Cortex of kidney (tissue), 1 donor: Measurements from ENCODE around the gene UCP3.

Experiments used
- DNase-seq: peaks from one replicate; lab custom pipeline; 2025; lab: John Stamatoyannopoulos, UW

Gene UCP3

DNA sequence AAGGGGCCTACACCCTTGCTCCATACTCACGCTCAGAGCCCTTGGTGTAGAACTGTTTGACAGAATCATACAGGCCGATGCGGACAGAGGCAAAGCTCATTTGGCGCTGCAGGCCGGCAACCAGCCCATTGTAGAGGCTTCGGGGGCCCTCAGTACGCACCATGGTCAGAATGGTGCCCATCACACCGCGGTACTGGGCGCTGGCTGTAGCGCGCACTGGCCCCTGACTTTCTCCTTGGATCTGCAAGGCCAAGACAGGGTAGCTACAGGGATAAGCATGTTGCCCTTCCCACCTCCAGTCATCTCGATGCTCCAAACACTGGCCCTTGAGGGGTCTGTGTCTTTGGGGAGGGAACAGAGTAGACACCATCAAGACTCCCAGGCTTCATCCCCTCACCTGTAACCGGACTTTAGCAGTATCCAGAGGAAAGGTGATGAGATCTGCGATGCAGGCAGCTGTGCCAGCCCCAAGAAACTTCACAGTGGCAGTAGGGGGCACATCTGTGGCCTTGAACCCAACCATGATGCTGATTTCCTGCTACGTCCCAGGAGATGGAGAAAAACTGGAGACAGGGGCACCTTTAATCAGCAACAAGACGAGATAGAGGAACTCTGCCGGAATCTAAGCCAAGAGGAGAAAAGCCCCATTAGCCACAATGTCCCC, 30.9 kb downstream of the UCP3 start:
- DNase-seq: no peak

DNA sequence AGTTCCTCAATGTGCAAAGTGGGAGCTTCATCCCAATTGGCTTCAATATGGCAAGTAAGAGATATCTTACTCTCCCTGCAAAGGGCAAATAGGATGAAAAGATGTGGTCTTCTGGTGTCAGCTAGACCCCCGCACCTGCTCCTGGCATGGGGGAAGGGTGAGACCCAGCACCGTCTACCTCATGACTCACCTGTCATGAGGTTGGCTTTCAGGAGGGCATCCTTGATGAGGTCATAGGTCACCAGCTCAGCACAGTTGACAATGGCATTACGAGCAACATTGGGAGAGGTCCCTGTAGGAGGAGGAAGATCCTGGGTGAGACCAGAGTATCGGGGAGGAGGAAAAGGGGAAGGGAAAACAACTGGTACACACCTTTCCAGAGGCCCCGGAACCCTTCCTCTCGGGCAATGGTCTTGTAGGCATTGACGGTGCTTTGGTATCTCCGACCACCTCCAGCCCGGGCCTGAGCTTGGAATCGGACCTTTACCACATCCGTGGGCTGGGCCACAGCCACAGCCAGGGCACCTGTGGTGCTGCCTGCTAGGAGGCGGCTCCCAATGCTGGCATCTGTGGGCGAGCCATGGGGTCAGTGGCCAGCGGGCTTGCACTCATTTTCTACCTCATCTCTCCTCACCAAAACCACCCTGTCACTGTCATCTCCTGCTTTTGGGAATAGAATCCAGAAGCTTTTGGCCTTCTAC, 32.3 kb downstream of the UCP3 start:
- no peak for DNase-seq

DNA sequence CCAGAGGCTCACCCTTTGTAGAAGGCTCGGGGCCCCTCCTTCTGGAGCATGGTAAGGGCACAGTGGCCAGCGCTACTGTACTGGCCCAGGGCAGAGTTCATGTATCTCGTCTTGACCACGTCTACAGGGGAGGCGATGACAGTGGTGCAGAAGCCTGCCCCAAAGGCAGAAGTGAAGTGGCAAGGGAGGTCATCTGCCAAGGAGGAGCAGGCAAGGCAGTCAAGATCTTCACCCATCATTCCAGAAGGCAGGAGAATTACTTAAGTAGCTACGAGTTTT, 33.5 kb downstream of the UCP3 start:
- no peak for DNase-seq

DNA sequence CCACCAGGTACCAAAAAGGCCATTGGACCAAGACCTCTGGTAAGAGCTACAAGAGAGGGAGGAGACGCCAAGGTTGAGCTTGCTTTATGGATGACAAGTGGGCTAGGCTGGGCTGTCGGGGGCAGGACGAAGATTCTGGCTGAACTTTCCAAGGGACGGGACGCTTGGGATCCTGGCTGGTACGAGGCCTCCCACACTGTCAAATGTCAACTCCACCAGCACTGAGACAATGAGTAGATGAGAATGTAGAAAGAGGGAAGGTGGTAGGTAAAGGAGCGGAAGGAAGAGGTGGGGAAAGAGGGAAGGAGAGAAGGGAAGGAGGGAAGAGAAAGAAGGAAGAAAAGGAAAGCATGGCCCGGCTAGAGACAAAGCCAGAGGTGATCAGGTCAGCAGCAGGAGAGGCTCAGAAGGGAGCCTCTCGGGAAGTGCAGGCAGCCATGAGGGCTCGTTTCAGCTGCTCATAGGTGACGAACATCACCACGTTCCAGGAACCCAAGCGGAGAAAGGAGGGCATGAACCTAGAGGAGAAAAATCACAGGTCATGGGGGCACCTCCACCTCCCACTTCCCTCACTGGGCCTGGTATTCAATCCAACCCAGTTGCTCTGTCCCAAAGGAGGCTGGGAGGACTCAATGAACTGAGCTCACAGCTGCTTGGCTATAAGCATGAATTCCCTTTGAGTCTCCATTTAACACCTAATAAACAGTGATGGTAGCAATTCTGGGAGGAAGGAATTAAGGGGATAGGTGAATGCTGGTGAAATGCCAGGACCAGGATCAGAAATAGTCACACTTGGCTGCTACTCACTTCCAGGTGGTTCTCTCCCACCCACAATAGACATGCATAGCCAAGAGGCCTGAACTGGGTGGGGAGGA, 34.0 kb downstream of the UCP3 start:
- no peak for DNase-seq

DNA sequence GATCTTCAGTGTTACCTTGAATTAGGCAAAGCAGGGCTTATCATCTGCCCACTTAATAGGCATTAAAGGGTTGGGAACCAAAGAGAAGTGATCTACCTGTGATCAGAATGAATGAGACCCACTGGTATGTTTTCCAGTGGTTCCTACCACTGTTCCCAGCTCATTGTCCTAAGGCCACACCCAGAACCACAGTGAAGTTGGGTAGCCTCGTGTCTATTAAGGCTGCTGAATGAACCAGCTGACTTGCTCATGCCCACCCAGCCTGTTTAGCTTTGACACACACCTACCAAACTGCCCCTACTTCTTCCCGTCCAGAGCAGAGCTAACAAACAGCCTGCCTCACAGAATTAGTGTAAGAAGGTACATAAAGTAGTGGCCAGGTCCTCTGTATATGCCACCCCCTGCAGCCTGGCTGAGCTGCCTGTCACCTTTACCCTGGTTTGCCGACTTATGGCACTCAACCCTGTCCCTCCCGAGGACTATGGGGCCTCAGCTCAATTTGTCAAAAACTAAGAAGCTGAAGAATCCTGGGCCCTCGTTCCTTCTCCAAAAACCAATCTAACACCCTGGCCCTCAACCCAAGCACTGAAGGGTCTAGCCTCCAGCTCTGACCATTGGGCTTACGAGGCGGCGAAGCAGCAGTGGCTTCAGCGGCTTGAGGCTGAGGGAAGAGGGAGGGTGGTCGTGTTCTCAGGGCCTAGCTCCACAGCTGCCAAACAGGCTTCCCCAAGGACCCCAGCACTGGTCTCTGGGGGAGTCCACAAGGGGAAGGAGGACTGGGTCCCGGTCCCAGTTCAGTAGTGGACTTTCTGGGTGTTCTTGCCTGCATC, 36.0 kb downstream of the UCP3 start:
- DNase-seq: no peak

DNA sequence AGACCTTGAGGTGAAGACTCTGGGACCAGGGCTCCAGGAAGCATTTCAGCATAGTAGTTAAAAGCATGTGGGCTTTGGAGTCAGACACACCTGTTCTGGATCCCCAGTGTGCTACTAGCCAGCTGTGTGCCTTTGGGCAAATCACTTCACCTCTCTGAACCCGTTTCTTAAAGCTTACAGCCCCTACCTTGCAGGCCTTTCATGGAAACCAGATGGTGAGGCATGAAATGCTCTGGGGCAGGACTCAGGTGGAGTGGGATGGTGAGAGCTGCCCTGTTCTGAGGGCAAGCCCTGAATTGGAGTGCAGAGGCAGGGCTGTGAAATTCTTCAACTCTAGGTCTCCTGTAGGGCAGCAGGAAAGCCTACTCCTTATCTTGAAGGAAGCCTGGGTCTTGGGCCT, 36.7 kb downstream of the UCP3 start:
- DNase-seq: no peak

DNA sequence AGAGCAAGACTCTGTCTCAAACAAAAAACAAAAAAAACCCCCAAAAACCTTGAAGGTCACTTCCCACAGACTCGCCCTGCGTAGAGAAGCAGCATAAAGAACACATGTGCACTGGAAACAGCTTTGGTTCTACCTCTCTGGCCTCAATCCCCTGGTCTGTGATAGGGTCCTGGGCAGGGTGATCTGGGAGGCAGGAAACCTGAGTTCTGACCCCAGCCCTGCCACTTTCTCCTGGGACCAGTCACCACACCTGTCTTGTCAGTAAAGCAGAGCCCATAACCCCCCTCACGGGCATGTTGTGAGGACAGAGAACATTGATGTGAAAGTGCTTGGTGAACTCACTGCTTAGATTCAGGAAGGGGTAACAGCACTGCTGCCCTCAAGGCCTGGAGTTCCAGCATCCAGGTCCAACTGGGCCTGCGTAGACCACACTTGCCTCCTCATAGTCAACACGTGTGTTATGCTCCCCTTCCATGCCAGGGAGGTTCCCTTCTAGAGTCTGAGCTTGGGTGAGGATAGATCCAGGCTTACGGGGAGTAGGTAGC, 37.6 kb downstream of the UCP3 start:
- DNase-seq: no peak

DNA sequence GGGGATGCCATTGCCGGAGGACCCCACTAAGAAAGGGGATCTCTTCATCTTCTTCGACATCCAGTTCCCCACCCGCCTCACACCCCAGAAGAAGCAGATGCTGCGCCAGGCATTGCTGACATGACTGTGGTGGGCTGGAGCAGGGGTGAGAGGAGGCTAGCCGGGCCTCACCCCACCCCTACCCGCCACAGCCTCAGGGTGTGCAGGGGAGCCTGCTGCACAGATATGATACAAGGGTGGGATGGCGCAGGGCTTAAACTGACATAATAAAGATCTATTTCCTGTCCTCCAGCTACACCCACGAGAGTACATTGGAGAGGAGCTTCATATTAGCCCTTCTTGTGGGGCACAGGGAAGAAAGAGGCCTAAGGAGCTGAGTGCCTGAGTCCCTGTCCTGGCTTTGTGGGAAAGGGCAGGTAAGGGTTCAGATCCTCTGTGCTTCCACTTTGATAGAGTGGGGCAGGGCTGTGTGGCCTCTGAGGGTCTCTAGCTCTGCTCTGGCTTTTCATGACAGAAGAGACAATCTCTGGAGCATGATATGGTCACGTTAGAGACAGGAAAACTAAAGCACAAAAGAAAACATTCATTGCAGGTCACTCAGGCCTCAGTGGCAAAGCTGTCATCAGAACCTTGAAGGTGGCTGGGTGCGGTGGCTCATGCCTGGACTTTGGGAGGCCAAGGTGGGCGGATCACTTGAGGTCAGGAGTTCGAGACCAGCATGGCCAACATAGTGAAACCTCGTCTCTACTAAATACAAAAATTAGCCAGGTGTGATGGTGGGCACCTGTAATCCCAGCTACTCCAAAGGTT, 38.7 kb downstream of the UCP3 start:
- no peak for DNase-seq

DNA sequence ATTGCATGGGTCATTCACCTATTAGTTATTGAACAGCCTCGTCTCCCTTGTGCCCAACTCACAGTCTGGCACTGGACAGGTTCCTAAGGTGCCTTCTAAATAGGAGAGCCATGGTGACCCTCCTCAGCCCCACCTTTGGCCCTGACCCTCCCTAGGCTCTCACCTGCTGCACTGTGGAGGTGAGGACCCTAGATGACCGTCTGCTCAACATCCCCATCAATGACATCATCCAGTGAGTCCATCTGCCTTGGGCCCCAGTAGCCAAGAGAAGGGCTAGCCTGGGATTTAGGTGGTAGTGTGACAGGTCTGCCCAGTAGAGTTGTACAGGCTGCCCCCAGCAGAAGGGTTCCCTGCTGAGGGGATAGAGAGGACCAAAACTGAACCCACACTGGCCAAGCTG, 39.8 kb downstream of the UCP3 start:
- DNase-seq: no peak

DNA sequence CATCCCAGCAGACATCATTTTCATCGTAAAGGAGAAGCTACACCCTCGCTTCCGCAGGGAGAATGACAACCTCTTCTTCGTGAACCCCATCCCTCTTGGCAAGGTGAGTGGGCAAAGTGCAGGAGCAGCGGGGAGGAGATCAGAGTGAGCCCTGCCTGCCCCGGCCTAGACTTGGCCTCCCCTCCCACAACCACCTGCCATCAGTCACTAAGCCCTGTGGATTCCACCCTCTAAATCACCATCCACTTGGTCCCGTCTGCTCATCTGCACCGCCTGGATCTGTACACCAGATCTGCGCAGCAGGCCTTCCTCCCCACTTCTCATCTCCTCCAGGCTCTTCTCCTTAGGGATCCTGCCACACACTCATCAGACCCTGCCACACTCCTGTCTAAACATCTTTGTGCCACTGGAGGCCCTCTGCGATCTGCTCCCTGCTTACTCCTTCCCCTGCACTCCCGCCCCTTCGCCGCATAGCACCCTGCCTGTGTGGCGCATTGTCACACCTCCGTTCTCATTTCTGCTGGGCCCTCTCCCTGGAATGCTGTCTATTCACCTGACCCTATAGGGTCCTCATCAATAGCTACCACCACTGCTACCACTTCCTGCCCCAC, 40.4 kb downstream of the UCP3 start:
- no peak for DNase-seq

DNA sequence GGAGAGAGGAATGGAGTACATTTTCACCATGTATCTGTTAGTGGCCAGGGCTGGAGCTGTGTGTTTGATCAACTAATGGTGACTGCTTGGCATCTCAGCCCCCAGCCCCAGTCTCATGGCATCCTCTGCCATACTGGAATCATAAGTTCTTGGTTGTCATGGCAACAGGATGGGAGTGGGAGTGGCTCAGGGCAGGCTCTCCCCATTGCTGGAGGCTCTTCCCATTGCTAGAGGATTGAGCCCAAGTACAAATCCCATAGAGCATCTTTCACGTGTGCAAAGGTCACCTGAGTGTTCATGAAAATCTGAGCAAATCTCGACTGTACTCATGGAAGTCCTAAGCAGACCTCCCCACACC, 43.1 kb downstream of the UCP3 start:
- no peak for DNase-seq

DNA sequence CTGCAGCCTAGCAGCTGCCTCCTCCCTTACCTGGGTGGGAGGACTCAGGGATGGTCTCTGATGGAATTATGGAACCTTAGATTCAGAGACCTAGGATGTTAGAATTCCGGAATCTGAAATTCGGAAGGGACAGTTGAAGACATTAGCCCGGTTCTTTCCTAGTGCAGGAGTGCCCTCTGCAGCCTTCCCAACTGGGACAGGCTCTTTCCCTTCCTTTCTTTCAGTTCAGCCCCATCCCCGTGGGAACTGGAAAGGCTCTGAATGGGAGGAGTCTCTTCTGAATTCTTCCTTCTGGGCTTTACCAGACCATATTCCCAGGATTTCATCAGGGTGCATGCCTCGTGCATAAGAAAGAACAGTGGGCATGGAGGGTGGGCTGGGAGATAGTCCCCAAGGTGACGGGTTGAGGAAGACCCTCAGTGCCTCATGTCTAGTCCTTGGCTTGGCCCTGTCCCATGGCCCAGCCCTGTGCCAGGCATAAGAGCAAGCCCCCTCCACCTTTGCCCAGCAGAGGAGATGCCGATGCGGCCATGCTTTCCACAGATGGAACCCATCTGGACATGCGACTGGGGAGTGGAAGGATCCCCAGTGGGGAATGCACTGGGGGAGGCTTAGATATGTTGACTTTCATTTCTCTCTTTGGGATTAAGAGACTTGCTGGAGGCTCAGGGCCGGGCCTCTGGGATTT, 43.7 kb downstream of the UCP3 start:
- DNase-seq: no peak

DNA sequence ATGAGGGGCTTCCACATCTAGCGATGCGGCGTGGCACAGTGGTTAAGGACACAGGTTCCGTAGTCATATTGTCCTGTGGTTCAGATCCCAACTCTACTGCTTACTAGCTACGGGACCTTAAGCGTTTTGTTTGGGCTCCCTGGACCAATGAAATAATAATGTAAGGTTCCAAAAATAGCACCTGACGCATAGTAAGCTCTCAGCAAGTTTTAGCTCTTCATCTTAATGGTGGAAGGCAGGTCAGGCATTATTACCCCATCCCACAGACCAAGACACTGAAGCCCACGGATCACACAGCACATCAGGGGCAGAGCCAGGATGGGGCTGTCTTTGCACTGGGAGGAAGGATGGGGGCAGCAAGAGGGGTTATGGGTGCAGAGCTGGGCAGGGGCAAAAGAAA, 45.0 kb downstream of the UCP3 start:
- DNase-seq: no peak

DNA sequence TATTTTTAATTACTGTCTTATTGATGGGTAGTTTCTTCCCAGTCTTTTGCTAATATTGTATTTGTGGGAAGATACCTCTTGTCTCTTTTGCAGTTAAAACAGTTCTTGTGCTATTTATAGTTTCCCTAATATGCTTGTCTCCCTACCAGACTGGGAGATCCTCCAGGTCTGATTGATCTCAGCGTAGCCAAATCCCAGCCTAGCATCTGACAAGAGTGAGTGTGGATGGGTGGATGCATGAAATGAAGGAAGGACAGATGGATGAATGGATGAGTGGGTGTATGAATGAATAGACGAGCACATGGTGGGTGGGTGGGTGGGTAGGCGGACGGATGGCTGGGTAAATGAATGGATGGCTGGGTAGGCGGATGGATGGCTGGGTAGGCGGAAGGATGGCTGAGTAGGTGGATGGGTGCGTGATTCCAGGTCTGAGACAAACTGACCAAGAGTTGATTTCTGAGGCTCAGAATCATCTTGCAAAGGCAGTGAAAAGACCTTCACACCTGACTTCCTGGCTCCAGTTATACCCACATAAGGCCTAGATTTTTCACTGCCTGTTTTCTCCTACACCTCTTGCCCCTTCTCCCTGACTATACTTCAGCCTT, 46.7 kb downstream of the UCP3 start:
- DNase-seq: no peak

DNA sequence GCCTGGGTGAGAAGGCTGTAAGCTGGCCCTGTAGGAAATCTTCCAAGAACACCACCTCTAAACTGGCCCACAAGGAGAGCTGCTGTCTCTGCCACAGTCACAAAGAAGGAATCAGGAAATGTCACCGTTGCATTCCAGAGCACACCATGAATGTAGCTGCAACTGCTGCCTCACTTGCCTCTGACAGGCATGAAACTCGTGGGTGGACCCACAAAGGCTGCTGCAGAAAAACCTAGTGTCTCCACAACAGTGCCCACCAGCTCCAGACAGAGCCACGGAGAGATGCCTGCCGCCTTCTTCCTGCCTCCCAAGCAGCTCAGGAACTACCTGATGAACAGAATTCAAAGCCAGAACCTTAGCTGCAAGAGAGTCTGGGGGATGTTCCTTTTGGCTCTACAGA, 47.6 kb downstream of the UCP3 start:
- DNase-seq: no peak

DNA sequence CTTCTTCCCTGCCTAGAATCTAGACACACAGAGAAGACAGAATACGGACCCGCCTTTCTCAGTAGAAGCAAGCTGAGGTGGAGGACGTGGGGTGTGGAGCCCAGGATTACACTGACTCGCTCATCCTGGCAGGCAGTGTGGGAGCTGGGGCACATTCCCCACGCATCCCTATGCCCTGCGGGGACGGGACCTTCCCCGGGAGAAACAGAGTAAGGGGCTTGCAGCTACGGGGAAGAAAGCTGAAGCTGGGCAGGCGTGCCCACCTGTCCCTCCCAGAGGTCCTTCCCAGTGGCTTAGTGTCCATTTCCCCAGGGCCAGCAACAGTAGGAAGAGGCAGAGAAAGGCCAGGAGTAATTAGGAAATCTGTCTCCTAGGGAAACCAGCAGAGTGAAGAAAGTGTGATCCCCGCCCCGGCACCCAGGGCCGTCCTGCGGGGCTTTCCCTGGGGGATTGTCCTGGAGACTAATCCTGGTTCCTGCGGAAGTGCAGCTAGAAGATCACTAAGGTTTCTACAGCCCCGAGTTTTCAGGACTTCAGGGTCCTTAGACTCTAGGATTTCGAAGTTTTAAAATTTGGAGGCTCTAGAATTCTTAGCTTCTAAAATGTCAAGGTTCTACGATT, 50.3 kb downstream of the UCP3 start:
- DNase-seq: no peak

DNA sequence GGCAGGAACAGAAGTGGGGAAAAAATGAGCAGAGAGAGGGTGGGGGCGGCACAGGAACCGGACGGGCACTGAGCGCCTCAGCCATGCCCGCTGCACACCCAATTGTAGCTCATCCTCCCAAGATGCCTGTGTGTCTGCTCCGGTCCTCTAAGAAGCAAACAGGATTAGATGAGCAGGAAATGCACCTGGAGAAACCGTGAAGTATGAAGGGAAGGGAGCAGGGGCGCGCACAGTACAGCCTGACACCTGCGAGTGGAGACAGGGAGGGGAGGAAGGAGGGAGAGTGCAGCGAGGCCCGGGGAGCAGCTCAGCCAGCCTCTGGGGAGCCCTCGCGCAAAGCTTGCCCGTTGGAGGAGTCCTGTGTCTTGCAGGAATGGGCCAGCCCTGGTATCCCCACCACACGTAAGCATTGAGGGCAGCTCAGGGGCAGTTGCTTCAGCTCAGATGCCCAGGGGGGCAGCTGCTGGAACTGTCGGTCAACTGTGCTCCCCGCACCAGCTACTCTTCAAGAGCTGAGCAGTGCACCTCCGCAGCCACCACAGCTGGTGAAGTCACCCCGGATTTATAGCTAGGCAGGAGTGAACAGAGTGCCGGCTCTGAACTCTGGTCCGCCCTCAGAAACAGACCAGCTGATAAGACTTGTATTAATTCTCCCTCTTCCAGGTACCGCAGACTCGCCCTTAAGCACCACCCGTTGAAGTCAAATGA, 51.1 kb downstream of the UCP3 start:
- DNase-seq: no peak

DNA sequence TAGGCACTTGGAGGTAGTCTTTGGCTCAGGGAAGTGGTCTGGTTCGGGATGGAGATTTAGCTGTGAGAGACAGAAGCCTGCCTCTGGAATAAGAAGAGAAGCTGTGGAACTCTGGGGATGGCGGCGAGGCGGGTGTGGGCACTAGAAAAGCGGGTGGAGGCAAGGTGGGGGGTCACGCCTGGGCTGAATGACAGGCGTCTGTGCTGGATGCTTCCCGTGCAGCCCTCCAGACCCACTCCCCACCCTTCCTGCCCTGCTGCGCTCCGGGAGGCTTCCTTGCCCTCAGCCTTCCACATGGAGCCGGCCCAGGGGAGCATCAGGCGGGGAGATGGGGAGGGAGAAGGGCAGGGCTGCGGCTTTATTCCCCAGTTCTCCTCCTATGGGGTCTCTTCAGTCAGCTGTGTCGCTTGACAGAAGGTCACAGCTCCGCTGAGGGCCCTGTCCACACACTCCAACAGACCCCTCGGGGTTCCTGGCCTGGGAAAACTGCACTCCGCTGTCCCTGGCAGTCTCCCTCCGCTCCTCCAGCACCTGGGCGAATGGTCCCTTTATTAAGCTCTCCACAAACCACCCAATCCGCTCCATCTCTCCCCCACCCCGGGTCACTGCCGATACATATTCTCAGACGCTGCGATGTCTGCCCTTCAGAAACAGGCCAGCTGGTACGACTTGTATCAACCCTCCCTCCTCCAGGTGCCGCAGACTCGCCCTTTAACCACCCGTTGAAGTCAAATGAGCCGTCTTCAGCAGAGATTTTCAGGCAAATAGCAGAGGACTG, 51.8 kb downstream of the UCP3 start:
- no peak for DNase-seq
